H1 (cell line): ENCODE data around the gene LHFPL2. TPM values are rescaled to one million over a fixed set of nuclear protein-coding genes. Genes with fewer than 3 reads are reported as not detected.

Experiments used
- CREB1 ChIP-seq: IDR thresholded peaks from 2 replicates; pipeline ENCODE4 v1.6.1; 2012; ENCODE audit warnings: inconsistent platforms
- GTF2F1 ChIP-seq: IDR thresholded peaks from 2 replicates; pipeline ENCODE4 v1.6.1; 2012; ENCODE audit warnings: low read depth, low read length, improper control_type of control experiment, borderline replicate concordance
- HDAC6 ChIP-seq: IDR thresholded peaks from one replicate; pipeline ENCODE4 v1.7.1; 2012; ENCODE audit warnings: low read depth, mild to moderate bottlenecking, inconsistent platforms, low read length, moderate library complexity
- KDM5A ChIP-seq: fragments of 200-600 bp; IDR thresholded peaks from 2 replicates; pipeline ENCODE4 v1.7.1; 2012; ENCODE audit warnings: mild to moderate bottlenecking, low read length, inconsistent platforms, mixed read lengths
- RBBP5 ChIP-seq: IDR thresholded peaks from 2 replicates; pipeline ENCODE4 v1.7.1; 2012; ENCODE audit warnings: low read depth, mild to moderate bottlenecking, inconsistent platforms, low read length, moderate library complexity, borderline replicate concordance
- RXRA ChIP-seq: IDR thresholded peaks from 2 replicates; pipeline ENCODE4 v1.6.1; 2011; ENCODE audit warnings: low read depth, mild to moderate bottlenecking, low read length, moderate library complexity; ENCODE audit not compliant: insufficient read depth
- SAP30 ChIP-seq: fragments of 300-600 bp; sonication (generic); IDR thresholded peaks from 2 replicates; pipeline ENCODE4 v1.7.1; 2012; ENCODE audit warnings: low read length, moderate library complexity, mild to moderate bottlenecking, inconsistent platforms; ENCODE audit not compliant: insufficient read depth, insufficient replicate concordance
- polyA plus RNA-seq, 7 experiments: library from polyadenylated mRNA; depleted of rRNA in 3 of 7; stranded (reverse) in 5 of 7; unstranded in 2 of 7; fragments of >200 nt in 5 of 7; fragments of 200-250 nt in 2 of 7; gene quantifications; 1 replicate in 5 of 7; 2 replicates in 1 of 7; 4 replicates in 1 of 7; pipeline versions ENCODE4 v1.2.1 to v1.2.3, GENCODE V29; 2011 to 2013; ENCODE audit warnings: missing spikeins in 2 of 7, mixed read lengths in 2 of 7
- total RNA-seq: library from RNA; stranded (reverse); fragmentation: NEBNext Ultra II Directional; extraction: Animal tissue kit (Norgen Biotek cat#: 25700); gene quantifications from 2 replicates; pipeline ENCODE4 v1.2.1, GENCODE V29; 2021

Gene LHFPL2
- total and polyA plus RNA-seq, 2 of the 8 experiments (the other 6 are each of a cell fraction or from before 2014, with no cell fraction given), result 9.6 to 43.0 TPM

GRCh38 chr5:78515670-78516069 is 132.9 kb downstream of the LHFPL2 start (continued):
- TF ChIP-seq RXRA, result no peak
- TF ChIP-seq HDAC6, result no peak
- no peak for TF ChIP-seq KDM5A
- no peak for TF ChIP-seq CREB1
- TF ChIP-seq SAP30, result no peak
- no peak for TF ChIP-seq RBBP5
- no peak for TF ChIP-seq GTF2F1
